ENCODE data around the gene CGN. TPM values are rescaled to one million over a fixed set of nuclear protein-coding genes. Genes with fewer than 3 reads are reported as not detected.

The CGN gene
- total and polyA plus RNA-seq, 3 donors from 2014 or later = 25.7 to 31.6 (median 25.9) TPM

- Histone ChIP-seq H3K27ac (no peak overlapping the region), H3K27me3 (no peaks in the 10 kb centered on the region), H3K9me3 (no peaks in the 10 kb centered on the region), H3K4me3 (no peak overlapping the region), H3K36me3 (ENCODE audit: low read depth, missing control alignments) (no peaks in the 10 kb centered on the region), H3K4me1 (no peaks in the 10 kb centered on the region)
- DNase-seq = no peak
- TF ChIP-seq, protein P1, sequence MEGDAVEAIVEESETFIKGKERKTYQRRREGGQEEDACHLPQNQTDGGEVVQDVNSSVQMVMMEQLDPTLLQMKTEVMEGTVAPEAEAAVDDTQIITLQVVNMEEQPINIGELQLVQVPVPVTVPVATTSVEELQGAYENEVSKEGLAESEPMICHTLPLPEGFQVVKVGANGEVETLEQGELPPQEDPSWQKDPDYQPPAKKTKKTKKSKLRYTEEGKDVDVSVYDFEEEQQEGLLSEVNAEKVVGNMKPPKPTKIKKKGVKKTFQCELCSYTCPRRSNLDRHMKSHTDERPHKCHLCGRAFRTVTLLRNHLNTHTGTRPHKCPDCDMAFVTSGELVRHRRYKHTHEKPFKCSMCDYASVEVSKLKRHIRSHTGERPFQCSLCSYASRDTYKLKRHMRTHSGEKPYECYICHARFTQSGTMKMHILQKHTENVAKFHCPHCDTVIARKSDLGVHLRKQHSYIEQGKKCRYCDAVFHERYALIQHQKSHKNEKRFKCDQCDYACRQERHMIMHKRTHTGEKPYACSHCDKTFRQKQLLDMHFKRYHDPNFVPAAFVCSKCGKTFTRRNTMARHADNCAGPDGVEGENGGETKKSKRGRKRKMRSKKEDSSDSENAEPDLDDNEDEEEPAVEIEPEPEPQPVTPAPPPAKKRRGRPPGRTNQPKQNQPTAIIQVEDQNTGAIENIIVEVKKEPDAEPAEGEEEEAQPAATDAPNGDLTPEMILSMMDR (IDR thresholded peaks at IDR 0.05) = no peak
- no peak for TF ChIP-seq POLR2A (IDR thresholded peaks at IDR 0.05)
- 91 to 95% methylated on average over 2 of the region's 2 CpGs for WGBS, 2 donors
- intact Hi-C loops (cut with DNase I; ENCODE audit: low total_unique reads) = no loop called here
Measured at GRCh38 chr1:151577173-151577572, 66.0 kb downstream of the CGN start.

DNA sequence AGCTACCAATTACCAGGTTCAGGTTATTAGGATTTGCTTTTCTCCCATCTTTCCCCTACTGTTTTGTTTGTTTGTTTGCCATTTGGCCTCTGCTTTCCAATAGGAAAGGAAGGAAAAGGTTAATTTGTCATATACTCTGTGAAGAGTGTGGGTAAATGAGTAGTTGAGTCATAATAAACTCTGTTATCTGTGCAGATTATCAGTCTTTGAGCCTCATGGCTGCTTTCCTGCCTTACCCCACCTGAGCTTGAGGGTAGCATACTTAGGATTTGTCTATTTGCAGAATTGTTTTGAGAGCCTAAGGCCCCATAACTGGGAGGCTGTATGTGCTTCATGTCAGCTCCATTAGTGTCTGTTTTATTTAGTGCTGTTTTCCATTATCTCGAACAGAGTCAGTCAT lies 67.8 kb downstream of the CGN start:
- no peak overlapping the region for H3K4me3 ChIP-seq
- no peaks in the 10 kb centered on the region for H3K36me3 ChIP-seq (ENCODE audit: low read depth, missing control alignments)
- WGBS, 2 donors = 93 to 96% methylated on average over 1 of the region's 1 CpG
- intact Hi-C loops (cut with DNase I; ENCODE audit: low total_unique reads) = no loop called here
- no peaks in the 10 kb centered on the region for H3K9me3 ChIP-seq
- TF ChIP-seq, protein P1 (IDR thresholded peaks at IDR 0.05) = no peak
- TF ChIP-seq POLR2A (IDR thresholded peaks at IDR 0.05) = no peak
- no peaks in the 10 kb centered on the region for H3K4me1 ChIP-seq
- DNase-seq = no peak
- no peak overlapping the region for H3K27ac ChIP-seq
- H3K27me3 ChIP-seq = no peaks in the 10 kb centered on the region

GRCh38 chr1:151579436-151580225 lies 68.4 kb downstream of the CGN start:
- Histone ChIP-seq H3K4me1 (peaks cover 4% of the 10 kb centered on the region), H3K27ac (no peak overlapping the region), H3K4me3 (no peak overlapping the region), H3K36me3 (ENCODE audit: low read depth, missing control alignments) (no peaks in the 10 kb centered on the region), H3K27me3 (no peaks in the 10 kb centered on the region), H3K9me3 (no peaks in the 10 kb centered on the region)
- TF ChIP-seq POLR2A (IDR thresholded peaks at IDR 0.05) = no peak
- TF ChIP-seq, protein P1 (IDR thresholded peaks at IDR 0.05) = no peak
- 71 to 80% methylated on average over 8 of the region's 8 CpGs for WGBS, 2 donors
- intact Hi-C loops (cut with DNase I; ENCODE audit: low total_unique reads) = no loop called here
- no peak for DNase-seq

GRCh38 chr1:151581451-151581850 lies 70.3 kb downstream of the CGN start:
- DNase-seq = no peak
- Histone ChIP-seq H3K27me3 (no peaks in the 10 kb centered on the region), H3K36me3 (ENCODE audit: low read depth, missing control alignments) (no peaks in the 10 kb centered on the region), H3K4me1 (peaks cover 11% of the 10 kb centered on the region), H3K4me3 (no peak overlapping the region), H3K9me3 (no peaks in the 10 kb centered on the region), H3K27ac (no peak overlapping the region)
- TF ChIP-seq, protein P1 (IDR thresholded peaks at IDR 0.05) = no peak
- TF ChIP-seq POLR2A (IDR thresholded peaks at IDR 0.05) = no peak
- intact Hi-C loops (cut with DNase I; ENCODE audit: low total_unique reads) = no loop called here
- 69 to 75% methylated on average over 5 of the region's 5 CpGs for WGBS, 2 donors

DNA sequence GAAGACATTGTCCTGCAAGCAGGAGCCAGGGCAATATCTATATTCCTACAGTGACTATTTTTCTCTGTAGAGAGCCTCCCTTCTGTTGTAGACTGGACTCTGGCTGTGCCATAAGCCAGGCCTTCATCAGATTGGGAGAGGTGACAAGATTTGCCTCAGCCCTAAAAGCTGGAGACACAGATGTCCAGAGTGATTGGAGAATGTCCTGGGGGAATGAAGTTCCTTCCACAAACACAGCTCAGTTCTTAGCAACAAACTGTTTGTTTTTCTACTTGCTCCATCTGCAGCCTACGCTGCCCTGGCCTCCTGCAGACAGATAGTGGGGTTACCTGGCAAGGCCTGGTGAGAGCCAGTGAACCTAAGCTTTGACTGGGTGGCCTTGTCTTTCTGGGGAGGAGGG lies 70.7 kb downstream of the CGN start:
- Histone ChIP-seq H3K27me3 (no peaks in the 10 kb centered on the region), H3K4me3 (no peak overlapping the region), H3K9me3 (no peaks in the 10 kb centered on the region), H3K27ac (no peak overlapping the region), H3K4me1 (peaks cover 11% of the 10 kb centered on the region), H3K36me3 (ENCODE audit: low read depth, missing control alignments) (no peaks in the 10 kb centered on the region)
- intact Hi-C loops (cut with DNase I; ENCODE audit: low total_unique reads) = no loop called here
- TF ChIP-seq POLR2A (IDR thresholded peaks at IDR 0.05) = no peak
- TF ChIP-seq, protein P1 (IDR thresholded peaks at IDR 0.05) = no peak
- 56 to 61% methylated on average over 1 of the region's 1 CpG for WGBS, 2 donors
- no peak for DNase-seq
